SK-N-DZ (cell line): ENCODE results near the gene P2RX5.
"Not testable (repeated sequence)": the region's sequence is repeated elsewhere in the genome, so short reads cannot be mapped to it uniquely, and the experiment has no call there.

Source experiments
- DNase-seq: peaks from one replicate; pipeline ENCODE4 v3.0.0-alpha.2; 2015; ENCODE audit warnings: low spot score

P2RX5 gene

GRCh38 chr17:3712811-3713463 lies 17.0 kb upstream of the P2RX5 start:
- DNase-seq = no peak

- DNase-seq = no peak
Observed at GRCh38 chr17:3710951-3711383, 15.0 kb upstream of the P2RX5 start.

- DNase-seq = no peak
Observed at GRCh38 chr17:3708366-3708765, 12.4 kb upstream of the P2RX5 start.

GRCh38 chr17:3705718-3705984 lies 9.7 kb upstream of the P2RX5 start:
- DNase-seq = not testable (repeated sequence)

- DNase-seq = no peak
Observed at GRCh38 chr17:3704931-3705717, 9.2 kb upstream of the P2RX5 start.

GRCh38 chr17:3702041-3702539 lies 6.1 kb upstream of the P2RX5 start:
- not testable (repeated sequence) for DNase-seq

- DNase-seq = no peak
Observed at GRCh38 chr17:3699951-3700350, 4.0 kb upstream of the P2RX5 start.

GRCh38 chr17:3698139-3698538 lies 2.2 kb upstream of the P2RX5 start:
- DNase-seq = no peak

- DNase-seq = no peak
Observed at GRCh38 chr17:3697103-3697476, 1.1 kb upstream of the P2RX5 start.

GRCh38 chr17:3695129-3695722 lies 729 bp downstream of the P2RX5 start:
- no peak for DNase-seq

GRCh38 chr17:3693829-3694231 lies 2.1 kb downstream of the P2RX5 start:
- no peak for DNase-seq

- no peak for DNase-seq
Observed at GRCh38 chr17:3693141-3693540, 2.8 kb downstream of the P2RX5 start.

GRCh38 chr17:3692346-3692745 lies 3.6 kb downstream of the P2RX5 start:
- DNase-seq = no peak

GRCh38 chr17:3691617-3692067 lies 4.3 kb downstream of the P2RX5 start:
- no peak for DNase-seq

- DNase-seq = no peak
Observed at GRCh38 chr17:3690094-3690715, 5.8 kb downstream of the P2RX5 start.

- DNase-seq = no peak
Observed at GRCh38 chr17:3689262-3690093, 6.5 kb downstream of the P2RX5 start.

- no peak for DNase-seq
Observed at GRCh38 chr17:3688852-3689261, 7.1 kb downstream of the P2RX5 start.

GRCh38 chr17:3688027-3688553 lies 7.9 kb downstream of the P2RX5 start:
- DNase-seq = peak; percentile 52

- no peak for DNase-seq
Observed at GRCh38 chr17:3685174-3685573, 10.8 kb downstream of the P2RX5 start.

GRCh38 chr17:3683054-3683511 lies 12.9 kb downstream of the P2RX5 start:
- peak; percentile 61 for DNase-seq

GRCh38 chr17:3682033-3682432 lies 13.9 kb downstream of the P2RX5 start:
- no peak for DNase-seq
